Left lung (tissue), 10 donors: Measurements from ENCODE around the gene THEM4. TPM values are rescaled to one million over a fixed set of nuclear protein-coding genes. Genes with fewer than 3 reads are reported as not detected.

Source experiments
- ATAC-seq: fragments of 200-7000 bp; cut with Tn5 transposase; one replicate; pipeline ENCODE4 v1.9.1; 2020; ENCODE audit warnings: moderate library complexity
- DNase-seq, 4 donors: peaks; one replicate each; pipeline ENCODE4 v3.0.0-alpha.2; 2013 to 2020
- H3K27ac ChIP-seq, 2 donors: fragments of 200-600 bp; sonication (generic) in 1 of 2; one replicate each; pipeline versions ENCODE4 v1.5.0 to v1.8.0; 2020 to 2021
- H3K27me3 ChIP-seq, 2 donors: fragments of 200-600 bp; sonication (generic) in 1 of 2; one replicate each; pipeline versions ENCODE4 v1.5.0 to v1.8.0; 2020 to 2021
- H3K36me3 ChIP-seq, 2 donors: fragments of 200-600 bp; sonication (generic) in 1 of 2; one replicate each; pipeline versions ENCODE4 v1.5.0 to v1.8.0; 2020 to 2021
- H3K4me1 ChIP-seq, 2 donors: fragments of 200-600 bp; one replicate each; pipeline ENCODE4 v1.8.0; 2021
- H3K4me3 ChIP-seq, 2 donors: fragments of 200-600 bp; sonication (generic) in 1 of 2; one replicate each; pipeline versions ENCODE4 v1.5.0 to v1.8.0; 2020 to 2021; ENCODE audit warnings: mild to moderate bottlenecking in 1 of 2
- H3K9me3 ChIP-seq, 2 donors: fragments of 200-600 bp; sonication (generic) in 1 of 2; one replicate each; pipeline versions ENCODE4 v1.5.0 to v1.8.0; 2020 to 2021
- intact Hi-C, 2 donors: fragments of 100-400 bp; cut with DNase I; formaldehyde crosslinking; loops; one replicate each; pipeline versions ENCODE4 v1.11.2 to v1.14.2; 2022
- polyA plus RNA-seq, 6 donors: library from polyadenylated mRNA; unstranded; fragments of 120-200 nt; gene quantifications; one replicate each; pipeline ENCODE4 v1.2.1, GENCODE V29; 2013; ENCODE audit not compliant: insufficient read length in 6 of 6
- total RNA-seq, 2 donors: library from RNA; stranded (reverse); fragmentation: NEBNext Ultra II Directional; extraction: Animal tissue kit (Norgen Biotek cat#: 25700); gene quantifications; one replicate each; pipeline ENCODE4 v1.2.1, GENCODE V29; 2021
- TF ChIP-seq, protein P1 (sequence below), 2 donors: fragments of 200-600 bp; sonication (generic) in 1 of 2; IDR thresholded peaks; one replicate each; pipeline versions ENCODE4 v1.5.0 to v1.8.0; 2021; ENCODE audit warnings: antibody characterized with exemption in 2 of 2
- donor health status: DM: no; HTN: yes; CAD: no.
- donor health status: DM: no; HTN: no; CAD: no.

Gene THEM4
- total and polyA plus RNA-seq, 8 donors: 10.6 to 36.8 (median 30.6) TPM

DNA sequence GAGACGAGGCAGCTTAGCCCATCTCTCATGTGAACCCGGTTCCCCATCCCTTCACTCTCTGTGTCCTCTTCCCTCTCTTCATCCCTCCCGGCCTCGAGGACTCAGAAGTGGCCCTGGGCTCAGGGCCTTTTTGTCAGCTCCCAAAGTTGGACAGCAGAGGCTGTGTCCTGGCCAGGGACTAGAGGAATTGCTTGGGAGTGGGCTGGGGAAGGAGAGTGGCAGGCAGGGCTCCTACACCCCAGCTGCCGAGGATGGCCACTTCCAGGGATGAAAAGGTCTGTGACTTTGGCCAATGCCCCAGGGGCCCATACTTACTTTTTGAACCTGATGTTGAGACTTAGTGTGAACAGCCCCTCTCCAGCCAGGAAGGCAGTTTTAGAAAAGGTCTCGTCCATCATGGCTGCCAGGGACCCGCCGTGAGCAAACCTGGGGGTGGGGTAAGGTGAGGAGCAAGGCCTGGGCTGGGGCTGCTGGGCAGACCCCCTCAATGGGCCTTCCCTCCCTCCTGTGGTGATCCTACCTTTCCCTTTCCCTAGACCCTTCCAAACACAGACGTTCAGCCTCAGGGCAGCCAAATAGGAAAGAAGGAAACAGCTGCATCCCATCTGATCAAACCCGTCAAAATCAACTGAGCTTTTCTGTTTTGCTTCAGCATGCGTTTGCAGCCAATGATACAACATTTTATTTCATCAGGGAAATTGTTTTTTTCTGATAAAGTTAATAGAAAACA lies 61.3 kb downstream of the THEM4 start:
- H3K4me3 ChIP-seq: no peak overlapping the region
- H3K27me3 ChIP-seq: peaks cover 0 to 25% of the 10 kb centered on the region in 2 donors
- TF ChIP-seq, protein P1, sequence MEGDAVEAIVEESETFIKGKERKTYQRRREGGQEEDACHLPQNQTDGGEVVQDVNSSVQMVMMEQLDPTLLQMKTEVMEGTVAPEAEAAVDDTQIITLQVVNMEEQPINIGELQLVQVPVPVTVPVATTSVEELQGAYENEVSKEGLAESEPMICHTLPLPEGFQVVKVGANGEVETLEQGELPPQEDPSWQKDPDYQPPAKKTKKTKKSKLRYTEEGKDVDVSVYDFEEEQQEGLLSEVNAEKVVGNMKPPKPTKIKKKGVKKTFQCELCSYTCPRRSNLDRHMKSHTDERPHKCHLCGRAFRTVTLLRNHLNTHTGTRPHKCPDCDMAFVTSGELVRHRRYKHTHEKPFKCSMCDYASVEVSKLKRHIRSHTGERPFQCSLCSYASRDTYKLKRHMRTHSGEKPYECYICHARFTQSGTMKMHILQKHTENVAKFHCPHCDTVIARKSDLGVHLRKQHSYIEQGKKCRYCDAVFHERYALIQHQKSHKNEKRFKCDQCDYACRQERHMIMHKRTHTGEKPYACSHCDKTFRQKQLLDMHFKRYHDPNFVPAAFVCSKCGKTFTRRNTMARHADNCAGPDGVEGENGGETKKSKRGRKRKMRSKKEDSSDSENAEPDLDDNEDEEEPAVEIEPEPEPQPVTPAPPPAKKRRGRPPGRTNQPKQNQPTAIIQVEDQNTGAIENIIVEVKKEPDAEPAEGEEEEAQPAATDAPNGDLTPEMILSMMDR (IDR thresholded peaks at IDR 0.05): no peak
- ATAC-seq (no peak), DNase-seq (peak in 2 of 4 donors; percentile 81 to 84)
- H3K4me1 ChIP-seq: peaks cover 3 to 10% of the 10 kb centered on the region in 2 donors
- no peaks in the 10 kb centered on the region for H3K9me3 ChIP-seq
- intact Hi-C loops: no loop called here
- H3K27ac ChIP-seq: no peak overlapping the region
- H3K36me3 ChIP-seq: no peaks in the 10 kb centered on the region

DNA sequence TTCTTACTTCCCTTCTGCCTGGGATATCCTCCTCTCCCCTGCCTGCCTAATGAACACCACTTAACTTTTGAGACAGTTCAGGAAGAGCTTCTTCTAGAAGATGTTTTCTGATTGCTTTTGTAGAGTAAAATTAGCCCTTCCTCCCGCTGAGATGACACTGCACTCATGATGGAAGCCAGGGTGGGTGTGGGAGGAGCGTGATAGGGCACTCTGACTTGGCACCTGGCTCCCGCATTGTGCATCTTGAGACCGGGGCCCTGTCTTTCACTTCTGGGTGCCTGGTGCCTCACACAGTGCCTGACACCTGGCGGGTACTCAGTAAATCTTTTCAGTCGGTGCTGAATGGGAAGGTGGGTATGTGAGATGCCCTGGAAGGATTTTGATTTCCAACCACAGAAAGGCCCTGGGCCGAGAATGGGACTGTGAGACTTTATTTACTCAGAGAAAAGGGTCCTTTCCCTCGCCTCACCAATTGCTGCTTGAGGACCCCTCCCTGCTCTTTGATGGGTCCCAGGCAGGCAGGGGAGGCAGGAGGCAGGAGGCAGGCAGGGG lies 62.5 kb downstream of the THEM4 start:
- H3K36me3 ChIP-seq: no peaks in the 10 kb centered on the region
- no peaks in the 10 kb centered on the region for H3K9me3 ChIP-seq
- H3K27ac ChIP-seq: no peak overlapping the region
- intact Hi-C loops: no loop called here
- H3K4me1 ChIP-seq: peaks cover 3 to 10% of the 10 kb centered on the region in 2 donors
- no peak overlapping the region for H3K4me3 ChIP-seq
- peaks cover 0 to 18% of the 10 kb centered on the region in 2 donors for H3K27me3 ChIP-seq
- ATAC-seq: no peak
- DNase-seq: no peak
- TF ChIP-seq, protein P1 (IDR thresholded peaks at IDR 0.05): no peak

DNA sequence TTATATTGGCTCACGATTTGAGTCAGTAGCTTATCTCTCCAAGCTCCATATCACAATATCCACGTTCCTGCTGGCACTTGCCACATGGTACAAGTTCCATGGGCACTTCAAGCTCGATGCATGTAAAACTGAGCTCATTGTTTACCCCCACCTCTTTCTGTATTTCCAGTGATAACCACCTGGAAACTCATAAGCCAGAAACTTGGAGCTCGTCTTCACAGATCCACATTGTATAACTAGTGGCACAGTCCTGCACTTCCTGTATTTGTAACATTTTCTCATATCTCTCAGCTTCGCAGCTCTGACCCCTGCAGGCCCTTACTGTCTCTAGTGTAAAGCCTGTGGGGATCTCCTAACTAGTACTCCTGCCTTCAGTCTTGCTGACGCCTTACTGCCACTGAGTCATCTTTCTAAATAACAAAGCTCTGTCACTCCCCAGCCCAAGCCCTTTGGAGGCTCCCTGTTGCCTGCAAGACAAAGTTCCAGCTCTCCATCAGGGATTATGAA lies 63.2 kb downstream of the THEM4 start:
- Histone ChIP-seq H3K27ac (no peak overlapping the region), H3K4me3 (no peak overlapping the region), H3K27me3 (peaks cover 0 to 23% of the 10 kb centered on the region in 2 donors), H3K9me3 (no peaks in the 10 kb centered on the region), H3K4me1 (peaks cover 3 to 10% of the 10 kb centered on the region in 2 donors), H3K36me3 (no peaks in the 10 kb centered on the region)
- DNase-seq (no peak), ATAC-seq (no peak)
- TF ChIP-seq, protein P1 (IDR thresholded peaks at IDR 0.05): no peak
- intact Hi-C loops: no loop called here

DNA sequence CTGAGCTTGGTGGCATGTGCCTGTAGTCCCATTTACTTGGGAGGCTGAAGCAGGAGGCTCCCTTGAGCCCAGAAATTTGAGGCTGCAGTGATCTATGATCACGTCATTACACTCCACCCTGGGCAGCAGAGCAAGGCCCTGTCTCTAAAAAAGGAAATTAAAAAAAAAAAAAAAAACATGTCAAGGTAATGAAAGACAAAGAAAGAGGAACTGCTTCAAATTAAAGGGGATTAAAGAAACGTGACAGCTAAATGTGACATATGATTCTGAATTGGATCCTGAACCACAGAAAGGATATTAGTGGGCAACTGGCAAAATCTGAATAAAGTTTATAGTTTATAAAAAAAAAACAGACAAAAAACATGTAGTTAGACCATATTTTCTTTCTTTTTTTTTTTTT lies 65.9 kb downstream of the THEM4 start:
- H3K4me1 ChIP-seq: peaks cover 13 to 21% of the 10 kb centered on the region in 2 donors
- DNase-seq (no peak), ATAC-seq (no peak)
- H3K4me3 ChIP-seq: no peak overlapping the region
- no peaks in the 10 kb centered on the region for H3K36me3 ChIP-seq
- TF ChIP-seq, protein P1 (IDR thresholded peaks at IDR 0.05): no peak
- H3K9me3 ChIP-seq: no peaks in the 10 kb centered on the region
- no peak overlapping the region for H3K27ac ChIP-seq
- peaks cover 12 to 45% of the 10 kb centered on the region in 2 donors for H3K27me3 ChIP-seq
- intact Hi-C loops: no loop called here

DNA sequence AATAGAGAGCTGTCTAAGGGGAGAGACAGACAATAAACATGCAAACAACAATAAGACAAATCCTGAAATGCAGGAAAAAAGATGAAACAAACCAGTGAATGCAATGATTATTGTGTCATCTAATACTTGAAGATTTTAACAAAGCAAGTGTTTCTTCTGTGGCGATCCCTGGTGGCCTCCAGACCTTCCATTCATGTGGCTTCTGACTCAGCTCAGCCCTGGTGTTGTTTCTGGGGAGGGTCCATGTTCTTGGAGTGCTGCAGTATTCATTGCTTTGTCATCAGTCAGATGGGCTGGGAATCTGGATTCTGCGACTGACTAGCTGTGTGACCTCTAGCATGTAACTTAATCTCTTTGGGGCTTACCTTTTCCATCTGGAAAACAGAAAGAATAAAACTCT lies 68.2 kb downstream of the THEM4 start:
- intact Hi-C loops: no loop called here
- no peaks in the 10 kb centered on the region for H3K36me3 ChIP-seq
- no peak overlapping the region for H3K27ac ChIP-seq
- peaks cover 25 to 50% of the 10 kb centered on the region in 2 donors for H3K27me3 ChIP-seq
- ATAC-seq: no peak
- H3K9me3 ChIP-seq: no peaks in the 10 kb centered on the region
- DNase-seq: no peak
- TF ChIP-seq, protein P1 (IDR thresholded peaks at IDR 0.05): no peak
- no peak overlapping the region for H3K4me3 ChIP-seq
- peaks cover 13 to 34% of the 10 kb centered on the region in 2 donors for H3K4me1 ChIP-seq
